Hepatocyte (in vitro differentiated cells): Measurements from ENCODE around the gene C18orf54. TPM values are rescaled to one million over a fixed set of nuclear protein-coding genes. Genes with fewer than 3 reads are reported as not detected.

Experiments used
- DNase-seq: peaks from one replicate; pipeline ENCODE4 v3.0.0-alpha.2; 2016; ENCODE audit warnings: low spot score
- H2AFZ ChIP-seq: fragments of 200-600 bp; sonication (generic); 2 replicates; pipeline ENCODE4 v1.6.0; 2016; ENCODE audit warnings: antibody characterized with exemption, mild to moderate bottlenecking
- H3K27ac ChIP-seq: fragments of 200-600 bp; sonication (generic); 2 replicates; pipeline ENCODE4 v1.5.1; 2016; ENCODE audit warnings: mild to moderate bottlenecking
- H3K27me3 ChIP-seq: fragments of 200-600 bp; sonication (generic); 2 replicates; pipeline ENCODE4 v1.6.1; 2016
- H3K36me3 ChIP-seq: fragments of 200-600 bp; sonication (generic); replicated peaks from 2 replicates; pipeline ENCODE4 v1.5.1; 2016; ENCODE audit warnings: low read depth; ENCODE audit not compliant: insufficient read depth
- H3K4me1 ChIP-seq: fragments of 200-600 bp; sonication (generic); 2 replicates; pipeline ENCODE4 v1.5.1; 2016; ENCODE audit warnings: mild to moderate bottlenecking, moderate library complexity; ENCODE audit not compliant: insufficient read depth
- H3K4me2 ChIP-seq: fragments of 200-600 bp; sonication (generic); 2 replicates; pipeline ENCODE4 v1.6.0; 2016
- H3K4me3 ChIP-seq: fragments of 200-600 bp; sonication (generic); 2 replicates; pipeline ENCODE4 v1.5.1; 2016; ENCODE audit warnings: mild to moderate bottlenecking
- H3K79me2 ChIP-seq: fragments of 200-600 bp; sonication (generic); 2 replicates; pipeline ENCODE4 v1.6.0; 2017; ENCODE audit warnings: mild to moderate bottlenecking
- H3K9me2 ChIP-seq: fragments of 200-600 bp; sonication (generic); replicated peaks from 2 replicates; pipeline ENCODE4 v1.6.0; 2017; ENCODE audit warnings: mild to moderate bottlenecking; ENCODE audit not compliant: insufficient read depth
- H3K9me3 ChIP-seq: fragments of 200-600 bp; sonication (generic); 2 replicates; pipeline ENCODE4 v1.5.1; 2016; ENCODE audit warnings: low read depth, mild to moderate bottlenecking
- H4K20me1 ChIP-seq: fragments of 200-600 bp; sonication (generic); 2 replicates; pipeline ENCODE4 v1.6.0; 2016; ENCODE audit warnings: mild to moderate bottlenecking; ENCODE audit not compliant: insufficient read depth, poor library complexity, severe bottlenecking
- CTCF ChIP-seq: fragments of 200-600 bp; sonication (generic); IDR thresholded peaks from 2 replicates; pipeline ENCODE4 v1.5.1; 2016; ENCODE audit warnings: antibody characterized with exemption, mild to moderate bottlenecking; ENCODE audit not compliant: poor library complexity
- EZH2 ChIP-seq: fragments of 200-600 bp; sonication (generic); IDR thresholded peaks from 2 replicates; pipeline ENCODE4 v1.6.1; 2016; ENCODE audit warnings: antibody characterized with exemption, mild to moderate bottlenecking, borderline replicate concordance
- EZH2phosphoT487 ChIP-seq: fragments of 200-600 bp; sonication (generic); IDR thresholded peaks from one replicate; pipeline ENCODE4 v1.6.1; 2018; ENCODE audit warnings: antibody characterized with exemption, mild to moderate bottlenecking, low read depth, moderate library complexity; ENCODE audit not compliant: unreplicated experiment, severe bottlenecking
- WGBS: methylation state at CpG from one replicate; pipeline ENCODE4 v1.1.6; 2016; ENCODE audit warnings: low lambda C conversion rate; ENCODE audit errors: missing lambda C conversion rate; 5-methylcytosine and 5-hydroxymethylcytosine counted together
- polyA plus RNA-seq: library from polyadenylated mRNA; unstranded; fragments of >200 nt; fragmentation: Nextera tagmentation; extraction: Ambion mirVana; gene quantifications from 2 replicates; pipeline ENCODE4 v1.2.1, GENCODE V29; 2016
- total RNA-seq: library from RNA; depleted of rRNA; stranded (reverse); fragments of >200 nt; gene quantifications from 2 replicates; pipeline ENCODE4 v1.2.3, GENCODE V29; 2014

Gene C18orf54
- total and polyA plus RNA-seq, 2 experiments from 2014 or later = 1.3 to 6.5 TPM

- no peak for TF ChIP-seq EZH2phosphoT487
- TF ChIP-seq EZH2 = no peak
- TF ChIP-seq CTCF = no peak
- H2AFZ ChIP-seq = no peak overlapping the region
- H3K4me1 ChIP-seq = no peaks in the 10 kb centered on the region
- H3K4me3 ChIP-seq = no peak overlapping the region
- no peaks in the 10 kb centered on the region for H3K36me3 ChIP-seq
- WGBS = 92% methylated on average over 3 of the region's 3 CpGs
- H3K9me2 ChIP-seq = no peaks in the 10 kb centered on the region
- H3K27ac ChIP-seq = no peak overlapping the region
- H4K20me1 ChIP-seq = no peaks in the 10 kb centered on the region
- H3K4me2 ChIP-seq = no peak overlapping the region
- no peaks in the 10 kb centered on the region for H3K79me2 ChIP-seq
- H3K9me3 ChIP-seq = no peaks in the 10 kb centered on the region
- H3K27me3 ChIP-seq = no peaks in the 10 kb centered on the region
- DNase-seq = no peak
Observed at GRCh38 chr18:54387631-54388030, 29.9 kb downstream of the C18orf54 start.

- Histone ChIP-seq H3K4me2 (peak overlapping the region; percentile 50), H3K27ac (peak overlapping the region; percentile 52), H3K9me3 (no peaks in the 10 kb centered on the region), H3K79me2 (no peaks in the 10 kb centered on the region), H4K20me1 (no peaks in the 10 kb centered on the region), H3K4me3 (no peak overlapping the region), H3K4me1 (no peaks in the 10 kb centered on the region), H3K9me2 (no peaks in the 10 kb centered on the region), H2AFZ (peak overlapping the region; percentile 26), H3K36me3 (no peaks in the 10 kb centered on the region), H3K27me3 (no peaks in the 10 kb centered on the region)
- WGBS = 45% methylated on average over 6 of the region's 6 CpGs
- peak; percentile 81 for DNase-seq
- TF ChIP-seq EZH2phosphoT487 (no peak), EZH2 (no peak), CTCF (no peak)
Observed at GRCh38 chr18:54388203-54389142, 30.8 kb downstream of the C18orf54 start.

- Histone ChIP-seq H3K9me2 (no peaks in the 10 kb centered on the region), H3K4me1 (no peaks in the 10 kb centered on the region), H3K27ac (no peak overlapping the region), H4K20me1 (no peaks in the 10 kb centered on the region), H3K79me2 (no peaks in the 10 kb centered on the region), H3K4me3 (no peak overlapping the region), H3K9me3 (no peaks in the 10 kb centered on the region), H3K36me3 (no peaks in the 10 kb centered on the region), H2AFZ (no peak overlapping the region), H3K27me3 (no peaks in the 10 kb centered on the region), H3K4me2 (no peak overlapping the region)
- 43% methylated on average over 2 of the region's 2 CpGs for WGBS
- no peak for TF ChIP-seq EZH2
- TF ChIP-seq EZH2phosphoT487 = no peak
- no peak for TF ChIP-seq CTCF
- no peak for DNase-seq
Observed at GRCh38 chr18:54389143-54389505, 31.4 kb downstream of the C18orf54 start.
